Measurements from ENCODE around the gene PDE2A.
A peak's percentile ranks its signal among the peaks of the same experiment; 100 is the strongest.
"Not testable (repeated sequence)": the region's sequence is repeated elsewhere in the genome, so short reads cannot be mapped to it uniquely, and the experiment has no call there.

PDE2A gene

DNA sequence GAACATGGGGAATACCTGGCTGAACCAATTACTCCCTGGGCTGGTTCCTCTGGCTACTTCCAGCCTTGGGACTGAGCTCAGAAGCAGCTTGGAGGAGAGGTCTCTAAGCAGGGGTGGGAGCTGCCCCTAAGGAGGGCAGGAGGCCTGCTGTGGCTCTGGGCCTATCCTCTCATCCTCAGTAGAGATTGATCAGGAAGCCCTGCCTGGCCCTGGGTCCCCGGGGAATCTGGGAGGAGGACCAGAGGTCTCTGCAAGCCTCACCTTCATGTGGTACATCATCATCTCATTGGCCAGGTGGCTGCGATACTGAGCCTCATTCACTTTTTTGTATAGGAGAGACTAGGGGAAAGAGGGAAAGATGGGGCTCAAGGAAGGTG is 91.1 kb downstream of the PDE2A start:
- H3K27ac ChIP-seq: no peak overlapping the region
- no peak for DNase-seq (ENCODE audit: low read depth, low spot score)

DNA sequence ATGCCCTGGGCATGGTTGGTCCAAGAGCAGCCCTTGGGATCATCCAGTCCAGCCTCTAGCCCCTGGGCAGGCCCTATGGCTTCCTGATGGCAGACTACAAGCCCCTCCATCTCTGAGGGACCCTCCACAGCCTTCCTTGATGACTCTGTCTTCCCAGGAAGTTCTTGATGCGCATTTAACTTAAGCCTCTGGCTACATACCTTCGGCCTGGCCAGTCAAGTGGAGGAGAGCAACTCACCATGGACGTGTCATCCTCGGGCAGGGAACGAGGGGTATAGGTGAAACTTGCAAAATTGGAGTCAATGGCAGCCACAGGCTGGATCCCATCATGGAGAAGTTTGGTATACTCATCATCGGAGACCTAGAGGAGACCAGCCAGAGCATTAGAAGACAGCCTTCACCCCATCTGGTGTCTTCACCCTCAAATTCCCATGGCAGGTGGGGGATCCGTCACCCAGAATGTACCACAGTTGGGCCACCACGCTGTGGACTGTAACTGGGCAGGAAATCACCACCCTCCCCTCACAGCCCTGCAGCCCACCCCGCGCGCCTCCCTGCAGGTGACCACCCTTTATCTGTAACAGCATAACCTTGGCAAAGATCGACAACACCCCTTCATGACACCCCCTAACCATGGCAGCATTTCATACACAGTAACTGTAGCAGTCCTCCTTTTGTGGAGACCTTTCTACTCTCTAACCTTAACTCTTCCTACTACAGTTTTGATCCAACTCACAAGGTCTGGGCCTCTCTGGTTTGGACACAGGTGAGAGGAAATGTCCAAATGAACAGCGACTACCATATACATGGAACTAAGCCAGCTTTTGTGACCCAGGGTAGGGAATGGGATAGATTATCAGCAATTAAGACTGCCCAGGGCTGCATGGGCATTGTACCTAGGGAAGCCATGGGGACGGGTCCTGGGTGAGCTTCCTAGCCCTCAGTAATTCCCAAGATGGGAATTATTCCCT is 91.7 kb downstream of the PDE2A start:
- H3K27ac ChIP-seq: no peak overlapping the region
- DNase-seq (ENCODE audit: low read depth, low spot score): no peak

DNA sequence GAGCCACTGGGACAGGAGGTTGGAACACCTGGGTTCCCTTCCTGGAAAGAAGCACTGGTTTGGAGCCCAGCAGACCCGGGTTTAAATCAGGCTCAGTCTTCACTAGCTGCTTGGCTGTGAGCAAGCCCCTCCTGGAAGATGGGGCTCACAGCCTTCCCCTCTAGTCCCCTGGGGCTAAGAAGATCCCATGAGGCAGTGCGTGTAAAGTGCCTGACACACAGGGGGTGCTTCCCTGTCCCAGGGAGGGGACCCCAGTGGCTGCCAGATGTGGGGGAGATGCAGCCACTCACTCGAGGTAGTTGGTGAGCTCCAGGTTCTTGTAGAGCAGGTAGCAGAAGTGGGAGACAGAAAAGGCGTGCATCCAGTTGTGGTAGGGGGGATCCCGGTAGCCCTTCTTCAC is 93.2 kb downstream of the PDE2A start:
- no peak for DNase-seq (ENCODE audit: low read depth, low spot score)
- H3K27ac ChIP-seq: no peak overlapping the region

DNA sequence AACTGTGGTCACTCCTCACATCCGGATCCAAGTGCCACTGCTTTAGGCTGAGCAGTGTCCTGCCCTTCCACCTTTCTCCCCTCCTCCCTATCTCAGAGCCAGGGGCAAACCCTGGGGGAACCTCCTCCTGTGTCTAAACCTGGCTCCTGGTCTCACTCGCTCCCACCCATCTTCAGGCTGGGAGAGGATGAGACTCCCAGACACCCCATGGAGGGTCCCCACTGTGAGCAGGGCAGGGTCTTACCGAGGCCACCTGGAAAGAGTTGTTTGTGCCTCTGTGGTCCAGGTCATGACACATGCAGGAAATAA is 93.6 kb downstream of the PDE2A start:
- no peak for DNase-seq (ENCODE audit: low read depth, low spot score)

DNA sequence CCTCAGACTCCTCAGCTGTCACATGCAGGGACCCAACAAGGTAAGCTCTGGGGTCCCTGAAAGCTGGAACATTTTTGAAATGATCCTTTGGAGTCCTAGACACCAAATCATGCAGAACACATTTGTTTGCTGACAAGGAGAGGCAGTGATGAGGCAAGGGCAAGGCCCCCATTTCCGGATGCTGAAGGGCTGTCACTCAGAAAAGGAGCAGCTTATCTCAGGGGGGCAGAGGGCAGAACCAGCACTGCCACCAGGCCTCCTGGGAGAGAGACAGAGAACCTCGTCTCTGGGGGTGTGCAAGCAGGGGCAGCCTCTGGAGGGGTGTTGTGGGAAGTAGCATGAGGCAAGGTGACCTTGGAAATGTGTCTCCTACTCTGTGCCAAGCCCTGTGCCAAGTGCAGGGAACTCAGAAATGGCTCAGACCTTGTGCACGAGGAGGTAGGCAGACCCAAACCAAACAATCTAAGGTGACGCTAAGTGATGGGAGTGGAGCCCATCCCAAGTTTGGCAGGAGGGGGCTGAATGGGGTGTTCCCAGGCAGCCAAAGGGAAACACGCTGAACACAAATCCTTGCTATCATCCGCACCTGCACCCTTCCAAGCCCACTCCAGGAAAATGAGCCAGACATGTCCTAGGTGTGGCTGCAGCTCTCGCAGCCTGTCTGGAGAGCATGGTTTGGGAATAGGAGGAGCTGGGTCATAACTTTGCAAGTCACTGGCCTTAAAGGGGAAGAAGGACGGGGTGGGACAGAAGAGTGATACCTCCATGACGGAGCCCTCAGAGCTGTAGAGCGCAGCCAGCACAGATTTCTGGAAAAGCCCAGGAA is 94.2 kb downstream of the PDE2A start:
- no peak overlapping the region for H3K27ac ChIP-seq
- DNase-seq (ENCODE audit: low read depth, low spot score): no peak

More for the DNA sequence above, 93.6 kb downstream of the PDE2A start:
- no peak overlapping the region for H3K27ac ChIP-seq

DNA sequence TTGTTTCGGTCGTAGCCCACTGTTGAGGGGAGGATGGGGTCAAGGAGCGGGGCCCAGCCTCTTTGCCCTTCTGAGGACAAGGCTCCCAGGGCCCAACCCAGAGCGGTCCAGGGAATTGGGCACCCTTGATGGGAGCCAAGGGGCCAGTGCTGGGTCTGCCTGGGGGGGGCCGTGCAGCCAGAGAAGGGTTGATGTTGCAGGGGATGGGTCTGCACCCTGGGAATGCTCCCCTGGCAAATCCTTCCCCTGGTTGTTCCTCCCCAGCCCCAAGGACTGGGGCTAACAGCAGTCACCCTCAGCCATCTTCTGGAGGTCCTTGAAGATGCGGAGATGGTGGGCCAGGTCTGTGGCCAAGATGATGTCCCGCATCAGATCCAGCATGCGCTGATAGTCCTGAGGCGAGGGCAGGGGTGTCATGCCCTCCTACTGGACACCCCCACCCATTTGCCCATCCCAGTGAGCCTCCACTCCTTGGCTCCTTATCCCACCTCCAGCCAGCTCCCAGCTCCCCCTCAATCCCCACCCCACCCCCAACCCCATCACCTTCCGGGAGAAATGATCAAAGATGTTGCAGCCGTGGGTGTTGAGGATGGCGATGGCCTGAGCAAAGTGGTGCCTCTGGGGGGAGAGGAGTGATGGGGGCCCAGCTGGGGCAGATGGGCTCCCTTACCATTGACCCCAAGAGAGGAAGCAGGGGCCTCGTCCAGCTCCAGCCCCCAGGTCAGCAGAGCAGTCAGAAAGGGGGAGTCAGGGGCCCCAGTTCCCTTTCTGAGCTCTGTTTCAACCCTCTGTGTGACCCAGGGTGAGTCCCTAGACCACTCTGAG is 95.0 kb downstream of the PDE2A start:
- DNase-seq (ENCODE audit: low read depth, low spot score): no peak
- no peak overlapping the region for H3K27ac ChIP-seq

DNA sequence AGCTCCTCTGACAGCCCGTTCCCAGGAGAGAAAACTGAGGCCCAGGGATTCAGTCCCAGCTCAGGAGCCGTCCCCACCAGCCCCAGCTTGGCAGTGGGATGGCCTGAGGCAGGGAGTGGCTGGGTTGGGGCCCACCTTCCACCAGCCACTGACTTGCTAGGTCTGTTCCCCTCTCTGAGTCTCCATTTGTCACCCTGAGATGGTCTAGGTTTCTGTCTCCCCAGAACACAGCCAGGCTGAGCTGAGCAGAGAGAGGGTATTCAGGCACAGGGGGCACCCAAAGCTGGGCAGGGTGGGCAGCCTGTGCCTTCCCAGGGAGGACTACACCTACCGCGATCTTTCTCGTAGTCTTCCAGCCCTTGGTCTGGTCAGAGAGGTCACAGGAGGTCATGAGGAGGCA is 95.7 kb downstream of the PDE2A start:
- no peak for DNase-seq (ENCODE audit: low read depth, low spot score)
- H3K27ac ChIP-seq: no peak overlapping the region

DNA sequence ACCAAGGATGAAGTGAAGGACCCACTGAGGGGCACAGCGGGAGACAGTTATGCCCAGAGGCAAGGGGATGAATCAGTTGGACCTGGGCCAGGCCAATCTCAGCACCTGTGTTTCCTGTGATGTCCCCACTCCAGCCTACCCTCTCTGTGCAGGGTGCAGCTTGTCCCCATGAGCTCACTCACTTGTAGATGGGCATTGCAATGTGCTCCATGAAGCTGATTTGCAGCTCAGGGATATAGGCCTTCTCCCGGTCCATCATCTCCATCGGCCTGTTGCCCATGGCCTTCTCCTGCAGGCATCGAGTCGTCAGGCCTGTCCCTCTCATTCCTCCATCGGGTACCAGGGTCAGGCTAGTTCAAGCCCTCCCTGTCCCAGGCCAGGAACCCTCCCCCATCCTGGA is 96.2 kb downstream of the PDE2A start:
- H3K27ac ChIP-seq: no peak overlapping the region
- no peak for DNase-seq (ENCODE audit: low read depth, low spot score)

DNA sequence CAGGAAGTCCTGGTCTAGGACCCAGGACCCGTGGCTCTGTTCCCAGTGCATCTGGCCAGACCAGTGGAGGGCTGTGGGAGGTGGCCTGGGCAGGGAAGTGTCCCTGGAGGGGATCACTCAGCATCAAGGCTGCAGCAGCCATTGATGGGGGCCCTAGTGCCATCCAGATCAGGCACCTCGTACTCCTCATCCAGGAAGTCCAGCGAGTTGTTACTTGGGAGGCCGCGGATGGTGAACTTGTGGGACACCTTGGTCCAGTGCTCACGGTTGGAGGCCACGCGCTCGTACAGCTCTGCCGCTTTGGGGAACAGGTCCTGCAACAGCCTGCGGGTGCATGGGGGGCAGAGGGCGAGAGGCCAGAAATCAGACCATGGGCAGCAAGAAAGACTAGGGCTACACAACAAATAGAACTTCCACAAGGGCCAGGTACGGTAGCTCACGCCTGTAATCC is 96.9 kb downstream of the PDE2A start:
- H3K27ac ChIP-seq: no peak overlapping the region
- DNase-seq (ENCODE audit: low read depth, low spot score): no peak

DNA sequence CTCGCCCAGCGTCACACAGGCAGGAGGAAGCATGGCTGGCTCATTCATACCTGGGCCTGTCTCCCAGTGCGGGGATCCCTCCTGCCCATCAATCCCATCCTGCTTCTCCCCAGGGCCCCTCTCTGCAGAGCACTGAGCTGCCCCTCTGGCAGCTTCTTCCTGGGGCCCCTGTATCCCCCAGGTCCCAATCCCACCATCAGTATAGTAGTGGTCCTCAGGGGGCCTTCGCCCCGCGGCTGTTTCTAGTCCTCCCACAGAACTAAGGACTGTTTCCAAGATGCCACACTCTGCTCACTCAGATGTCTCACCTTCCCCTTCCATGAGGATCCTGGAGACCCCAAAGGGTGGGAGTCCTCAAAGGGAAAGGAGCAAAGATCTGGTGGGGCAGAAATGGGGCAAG is 97.6 kb downstream of the PDE2A start:
- no peak for DNase-seq (ENCODE audit: low read depth, low spot score)
- no peak overlapping the region for H3K27ac ChIP-seq

DNA sequence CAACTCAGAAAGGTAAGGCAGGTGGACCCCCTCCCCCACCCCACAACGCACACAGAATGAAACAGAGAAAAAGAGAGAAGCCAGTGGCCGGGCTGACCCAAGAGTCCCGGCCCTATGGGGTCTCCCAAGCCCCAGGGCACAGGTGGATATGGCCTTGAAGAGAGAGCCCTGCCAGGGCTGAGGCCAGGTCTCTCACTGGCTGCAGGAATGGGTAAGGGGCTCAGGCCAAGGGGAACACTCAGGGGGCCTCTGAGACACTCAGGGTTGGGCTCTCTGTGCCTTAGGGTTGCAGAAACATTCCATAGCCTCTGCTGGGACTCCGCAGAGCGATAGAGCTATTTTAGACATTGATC is 98.0 kb downstream of the PDE2A start:
- no peak for DNase-seq (ENCODE audit: low read depth, low spot score)
- H3K27ac ChIP-seq: no peak overlapping the region

DNA sequence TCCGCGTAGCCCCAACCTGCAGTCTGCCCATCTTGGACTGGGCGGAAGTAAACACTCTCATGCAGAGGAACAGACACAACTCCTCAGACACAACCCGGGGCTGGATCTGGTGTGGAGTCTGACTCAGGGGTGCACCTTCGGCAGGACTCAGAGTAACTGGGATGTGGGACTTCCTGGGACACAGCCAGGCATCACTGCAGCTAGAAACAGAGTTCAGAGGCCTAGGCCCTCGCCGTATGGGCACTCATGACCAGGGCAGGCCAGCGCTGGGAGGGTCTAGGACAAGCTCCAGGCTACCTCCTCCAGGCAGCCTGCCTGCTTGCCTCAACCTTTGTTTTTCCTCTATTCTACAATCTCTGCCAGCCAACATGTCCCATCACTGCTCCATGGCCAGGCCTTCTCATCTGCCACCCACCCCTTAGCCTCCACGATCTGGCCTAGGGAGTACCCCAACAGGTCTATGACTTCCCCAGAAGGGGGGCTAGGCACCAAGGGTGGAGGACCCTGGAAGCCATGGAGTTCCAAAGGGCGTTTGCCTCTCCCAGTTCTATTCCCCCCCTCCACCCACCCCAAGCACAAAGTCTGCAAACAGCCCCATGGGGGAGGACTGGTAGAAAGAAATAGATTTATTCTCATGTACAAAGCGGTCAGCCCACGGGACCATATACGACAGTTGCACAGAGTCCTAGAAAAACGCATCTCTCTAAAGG is 98.5 kb downstream of the PDE2A start:
- DNase-seq (ENCODE audit: low read depth, low spot score): no peak
- H3K27ac ChIP-seq: no peak overlapping the region

DNA sequence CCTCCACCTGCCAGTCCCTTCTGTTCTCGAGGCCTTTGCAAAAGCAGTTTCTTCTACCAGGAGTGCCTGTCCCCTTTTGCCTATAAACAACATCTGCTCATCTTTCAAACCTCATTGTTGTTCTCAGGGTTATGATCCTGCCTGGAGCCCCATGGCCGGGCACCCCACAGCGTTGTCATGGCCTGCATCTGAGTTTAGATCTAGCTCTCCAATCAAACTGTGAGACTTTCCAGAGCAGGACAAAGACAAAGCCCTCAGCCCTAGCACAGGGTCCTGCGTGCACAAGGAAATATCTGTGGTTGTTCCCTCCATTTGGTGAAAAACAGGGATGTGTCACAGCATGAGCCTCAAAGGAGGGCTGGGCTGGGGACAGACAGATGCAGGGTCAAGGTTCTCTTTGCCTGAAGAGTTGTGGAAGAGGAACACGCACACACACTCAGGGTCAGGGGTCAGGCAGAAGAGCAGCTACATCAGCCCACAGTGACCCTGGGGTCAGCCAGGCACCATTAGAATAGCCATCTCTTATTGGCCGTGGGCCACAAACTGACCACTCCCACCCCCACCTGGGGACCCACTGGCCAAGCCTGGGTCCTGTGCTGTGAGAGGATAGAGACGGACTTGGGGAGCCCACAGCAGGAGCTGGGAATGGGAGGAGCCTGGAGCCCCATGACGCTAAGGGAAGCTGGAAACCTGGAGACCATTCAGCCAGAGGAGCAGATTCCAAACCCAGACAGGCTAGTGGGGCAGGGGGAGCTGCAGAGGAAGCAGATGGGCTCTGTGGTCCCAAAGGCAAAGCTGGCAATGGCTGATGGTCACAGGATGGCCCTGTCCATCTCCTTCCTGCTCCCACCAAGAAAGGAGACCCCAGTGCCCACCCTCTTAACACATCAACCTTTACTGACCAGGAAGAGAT is 99.4 kb downstream of the PDE2A start:
- DNase-seq (ENCODE audit: low read depth, low spot score): no peak

DNA sequence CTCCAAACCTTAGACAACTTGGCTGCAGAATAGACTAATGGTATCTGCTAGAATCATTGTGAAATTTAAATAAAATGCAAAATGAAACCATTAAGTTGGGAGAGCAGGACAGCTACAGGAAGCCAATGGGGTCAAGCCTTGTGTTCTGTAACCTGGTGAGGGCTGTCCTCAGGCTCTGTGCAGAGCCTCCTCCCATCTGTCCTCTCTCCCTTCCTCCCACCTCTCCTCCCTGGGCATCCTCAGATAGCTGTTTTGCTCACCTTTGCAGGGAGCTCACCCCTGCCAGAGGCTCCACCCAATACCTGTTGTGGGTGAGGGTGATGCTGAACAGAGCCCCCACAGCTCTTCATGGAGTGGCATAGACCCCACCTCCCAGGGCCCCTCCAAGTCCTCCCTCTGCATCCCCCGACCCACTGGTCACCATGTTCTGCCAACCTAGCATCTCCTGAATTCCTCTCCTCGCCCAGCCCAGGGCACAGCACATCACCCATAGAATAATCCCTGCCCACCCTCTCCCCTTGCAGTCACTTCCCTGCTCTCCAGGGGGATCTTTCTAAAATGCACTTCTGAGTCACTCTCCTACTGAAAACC is 100.3 kb downstream of the PDE2A start:
- no peak overlapping the region for H3K27ac ChIP-seq
- DNase-seq (ENCODE audit: low read depth, low spot score): no peak

More for the DNA sequence above, 99.4 kb downstream of the PDE2A start:
- no peak overlapping the region for H3K27ac ChIP-seq

DNA sequence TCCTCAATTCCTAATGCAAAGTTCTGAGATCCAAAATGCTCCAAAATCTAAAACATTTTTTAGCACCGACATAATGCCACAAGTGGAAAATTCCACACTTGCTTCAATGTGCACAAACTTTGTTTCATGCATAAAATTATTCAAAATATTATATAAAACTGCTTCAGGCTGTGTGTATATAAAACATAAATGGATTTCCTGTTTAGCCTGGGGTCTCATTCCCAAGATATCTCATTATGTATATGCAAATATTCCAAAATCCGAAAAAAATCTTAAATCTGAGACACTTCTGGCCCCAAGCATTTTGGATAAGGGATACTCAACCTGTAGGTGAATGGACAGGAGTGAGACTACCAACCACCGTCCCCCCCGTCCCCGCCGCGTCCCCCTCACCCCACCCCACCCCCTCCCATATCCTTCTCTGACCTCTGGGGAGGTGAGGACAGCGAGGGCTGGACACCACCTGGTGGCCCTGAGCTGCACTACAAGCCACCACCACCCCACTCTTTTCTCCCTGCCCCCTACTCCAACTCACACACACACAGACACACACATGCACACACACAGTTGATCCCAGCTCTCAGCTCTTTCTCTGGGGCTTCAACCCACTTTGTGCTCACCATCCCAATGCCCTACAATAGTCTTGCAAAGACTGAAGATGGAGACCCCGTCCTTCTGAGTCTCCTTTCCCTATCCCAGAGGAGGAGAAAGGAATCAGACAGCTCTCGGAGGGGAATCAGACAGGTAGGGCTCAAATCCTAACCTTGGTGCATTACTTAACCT is 101.0 kb downstream of the PDE2A start:
- no peak for DNase-seq (ENCODE audit: low read depth, low spot score)
- peak overlapping the region; percentile 98 for H3K27ac ChIP-seq

DNA sequence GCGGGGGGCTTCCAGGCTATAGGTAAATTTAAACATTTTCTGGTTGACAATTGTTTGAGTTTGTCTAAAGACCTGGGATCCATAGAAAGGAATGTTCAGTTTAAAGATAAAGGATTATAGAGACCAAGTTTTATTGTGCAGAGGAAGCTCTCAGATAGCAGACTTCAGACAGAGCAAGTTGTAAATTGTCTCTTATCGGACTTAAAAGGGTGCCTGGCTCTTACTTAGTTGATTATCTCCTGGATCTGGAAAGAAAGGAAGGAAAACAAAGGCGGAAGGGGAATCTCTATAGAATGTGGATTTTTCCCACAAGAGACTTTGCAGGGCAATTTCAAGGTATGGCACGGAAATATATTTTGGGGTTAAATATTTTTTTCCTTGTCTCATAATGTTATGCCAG is 101.7 kb downstream of the PDE2A start:
- not testable (repeated sequence) for DNase-seq (ENCODE audit: low read depth, low spot score)
- H3K27ac ChIP-seq: peak overlapping the region; percentile 98

DNA sequence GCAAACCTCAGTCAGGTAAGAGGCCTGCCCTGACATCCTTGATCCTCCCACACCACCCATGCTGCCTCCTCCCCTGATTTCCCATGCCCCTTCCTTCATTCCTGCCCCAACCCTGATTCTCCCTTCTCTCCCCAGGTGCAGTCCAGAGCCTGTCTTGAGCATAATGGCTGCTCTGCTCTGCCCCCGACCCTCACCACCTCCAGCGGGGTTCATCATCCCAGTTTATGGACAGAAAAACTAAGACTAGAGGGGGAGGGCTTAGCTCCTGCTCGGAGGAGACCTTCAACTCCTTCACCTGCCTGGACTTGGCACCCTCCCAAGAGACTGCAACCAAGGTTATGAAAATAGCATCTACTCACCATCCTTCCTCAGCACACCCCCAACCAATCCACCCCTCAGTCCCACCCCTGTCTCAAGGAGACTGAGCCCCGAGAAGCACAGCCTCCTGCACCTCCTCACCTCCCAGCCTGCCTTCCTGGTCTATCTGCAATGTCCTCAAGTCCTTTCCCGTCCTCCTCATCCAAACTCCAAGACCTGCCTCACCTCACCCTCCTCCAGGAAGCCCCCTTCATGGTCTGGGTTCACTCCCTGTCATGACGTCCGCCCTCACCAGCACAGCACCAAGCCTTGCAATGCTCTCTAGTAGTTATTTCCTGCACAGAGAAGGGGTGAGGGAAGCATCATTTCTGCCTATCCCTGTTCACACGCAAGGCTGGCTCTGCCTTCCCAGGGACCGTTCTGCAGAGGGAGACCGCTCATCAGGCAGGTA is 103.1 kb downstream of the PDE2A start:
- peak overlapping the region; percentile 98 for H3K27ac ChIP-seq
- DNase-seq (ENCODE audit: low read depth, low spot score): no peak

Measured in epithelial cell of prostate (primary cell).